ENCODE data around the gene GMPPA.

GMPPA gene

GRCh38 chr2:219526320-219527075 is 27.8 kb downstream of the GMPPA start:
- no peak for DNase-seq (ENCODE audit: extremely low read depth, low read depth)
- TF ChIP-seq CTCF (IDR thresholded peaks at IDR 0.05; ENCODE audit: low read depth, low read length, missing control alignments), result no peak
- H3K4me3 ChIP-seq (replicated peaks; ENCODE audit: low read depth, low read length), result no peak overlapping the region

- no peak for TF ChIP-seq CTCF (IDR thresholded peaks at IDR 0.05; ENCODE audit: low read depth, low read length, missing control alignments)
- no peak for DNase-seq (ENCODE audit: extremely low read depth, low read depth)
- no peak overlapping the region for H3K4me3 ChIP-seq (replicated peaks; ENCODE audit: low read depth, low read length)
Measured at GRCh38 chr2:219527076-219527394, 28.3 kb downstream of the GMPPA start.

- no peak overlapping the region for H3K4me3 ChIP-seq (replicated peaks; ENCODE audit: low read depth, low read length)
- no peak for DNase-seq (ENCODE audit: extremely low read depth, low read depth)
- no peak for TF ChIP-seq CTCF (IDR thresholded peaks at IDR 0.05; ENCODE audit: low read depth, low read length, missing control alignments)
Measured at GRCh38 chr2:219527472-219527871, 28.8 kb downstream of the GMPPA start.

- H3K4me3 ChIP-seq (replicated peaks; ENCODE audit: low read depth, low read length), result no peak overlapping the region
- peak; percentile 95 for TF ChIP-seq CTCF (IDR thresholded peaks at IDR 0.05; ENCODE audit: low read depth, low read length, missing control alignments)
- DNase-seq (ENCODE audit: extremely low read depth, low read depth), result peak; percentile 47
Measured at GRCh38 chr2:219530048-219530963, 31.6 kb downstream of the GMPPA start.

- DNase-seq (ENCODE audit: extremely low read depth, low read depth), result no peak
- no peak for TF ChIP-seq CTCF (IDR thresholded peaks at IDR 0.05; ENCODE audit: low read depth, low read length, missing control alignments)
- no peak overlapping the region for H3K4me3 ChIP-seq (replicated peaks; ENCODE audit: low read depth, low read length)
Measured at GRCh38 chr2:219531639-219532377, 33.1 kb downstream of the GMPPA start.

GRCh38 chr2:219532378-219532649 is 33.6 kb downstream of the GMPPA start:
- H3K4me3 ChIP-seq (replicated peaks; ENCODE audit: low read depth, low read length), result no peak overlapping the region
- no peak for TF ChIP-seq CTCF (IDR thresholded peaks at IDR 0.05; ENCODE audit: low read depth, low read length, missing control alignments)
- no peak for DNase-seq (ENCODE audit: extremely low read depth, low read depth)
